ENCODE data around the gene APRT. TPM values are rescaled to one million over a fixed set of nuclear protein-coding genes. Genes with fewer than 3 reads are reported as not detected.

APRT gene
- total RNA-seq, 1 donor from 2014 or later: 87.8 TPM

GRCh38 chr16:88785106-88785924 is 26.4 kb downstream of the APRT start, which contains the start of gene PIEZO1:
PIEZO1 (minus strand) TSS chr16:88785220; CDS start chr16:88784964, 256 bp downstream.
- Histone ChIP-seq H3K27me3 (ENCODE audit: low read depth) (no peaks in the 10 kb centered on the region), H3K9me3 (no peaks in the 10 kb centered on the region), H3K36me3 (no peaks in the 10 kb centered on the region), H3K4me3 (peak within 1 kb of the TSS; percentile 71), H3K27ac (peak within 1 kb of the TSS; percentile 94), H3K4me1 (peaks cover 52% of the 10 kb centered on the region)
- TF ChIP-seq CTCF (IDR thresholded peaks at IDR 0.05): peak; percentile 93
- DNase-seq (peak; percentile 89), ATAC-seq (peak; percentile 78 to 79)
- intact Hi-C loops (cut with DNase I): no loop called here

GRCh38 chr16:88784856-88785105 is 26.9 kb downstream of the APRT start:
- H3K27ac ChIP-seq: peak overlapping the region; percentile 94
- no peaks in the 10 kb centered on the region for H3K36me3 ChIP-seq
- H3K4me1 ChIP-seq: peaks cover 52% of the 10 kb centered on the region
- ATAC-seq (peak; percentile 53 to 57), DNase-seq (no peak)
- TF ChIP-seq CTCF (IDR thresholded peaks at IDR 0.05): no peak
- H3K27me3 ChIP-seq (ENCODE audit: low read depth): no peaks in the 10 kb centered on the region
- intact Hi-C loops (cut with DNase I): no loop called here
- no peaks in the 10 kb centered on the region for H3K9me3 ChIP-seq
- H3K4me3 ChIP-seq: peak overlapping the region; percentile 71

DNA sequence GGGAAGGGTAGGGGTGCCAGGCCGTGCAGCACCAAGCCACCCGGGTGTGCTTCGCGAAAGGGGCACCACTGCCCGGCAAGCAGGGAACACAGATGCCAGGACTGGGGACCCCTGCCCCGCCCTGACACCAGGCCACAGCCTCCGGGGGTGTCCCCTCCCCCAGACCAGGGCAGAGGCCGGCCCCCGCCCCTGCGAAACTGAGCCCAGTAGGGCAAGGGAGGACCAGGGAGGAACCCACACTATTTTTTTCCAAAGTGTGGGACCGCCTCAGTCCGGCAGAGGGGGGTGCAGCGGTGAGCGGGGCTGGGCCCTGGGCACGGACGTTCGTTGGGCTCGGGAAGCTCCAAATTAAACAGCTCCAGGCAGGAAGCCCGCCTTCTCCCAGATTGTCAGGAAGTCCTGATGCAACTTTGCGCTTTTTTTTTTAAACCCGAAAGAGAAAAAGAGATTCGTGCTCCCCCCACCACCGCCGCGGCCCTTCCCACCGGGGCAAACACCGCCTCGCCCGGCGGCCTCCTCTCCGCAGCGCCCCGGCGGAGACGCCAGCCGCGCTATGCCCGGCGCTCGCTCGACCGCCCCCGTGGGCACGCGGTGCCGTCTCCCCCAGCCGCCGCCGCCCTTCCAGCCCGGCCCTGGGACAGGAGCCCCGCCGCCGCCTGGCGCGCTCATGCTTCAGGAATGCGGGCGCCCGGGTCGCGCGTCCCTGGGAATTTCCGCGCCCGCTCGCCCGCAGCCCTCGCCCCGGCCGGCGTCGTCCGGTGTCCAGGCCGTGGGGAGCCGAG is 27.5 kb downstream of the APRT start:
- Histone ChIP-seq H3K4me1 (peaks cover 54% of the 10 kb centered on the region), H3K36me3 (no peaks in the 10 kb centered on the region), H3K27ac (peak overlapping the region; percentile 94), H3K4me3 (peak overlapping the region; percentile 71), H3K27me3 (ENCODE audit: low read depth) (no peaks in the 10 kb centered on the region), H3K9me3 (no peaks in the 10 kb centered on the region)
- intact Hi-C loops (cut with DNase I): no loop called here
- peak; percentile 82 for DNase-seq
- peak; percentile 65 for TF ChIP-seq CTCF (IDR thresholded peaks at IDR 0.05)
- peak; percentile 73 to 77 for ATAC-seq

DNA sequence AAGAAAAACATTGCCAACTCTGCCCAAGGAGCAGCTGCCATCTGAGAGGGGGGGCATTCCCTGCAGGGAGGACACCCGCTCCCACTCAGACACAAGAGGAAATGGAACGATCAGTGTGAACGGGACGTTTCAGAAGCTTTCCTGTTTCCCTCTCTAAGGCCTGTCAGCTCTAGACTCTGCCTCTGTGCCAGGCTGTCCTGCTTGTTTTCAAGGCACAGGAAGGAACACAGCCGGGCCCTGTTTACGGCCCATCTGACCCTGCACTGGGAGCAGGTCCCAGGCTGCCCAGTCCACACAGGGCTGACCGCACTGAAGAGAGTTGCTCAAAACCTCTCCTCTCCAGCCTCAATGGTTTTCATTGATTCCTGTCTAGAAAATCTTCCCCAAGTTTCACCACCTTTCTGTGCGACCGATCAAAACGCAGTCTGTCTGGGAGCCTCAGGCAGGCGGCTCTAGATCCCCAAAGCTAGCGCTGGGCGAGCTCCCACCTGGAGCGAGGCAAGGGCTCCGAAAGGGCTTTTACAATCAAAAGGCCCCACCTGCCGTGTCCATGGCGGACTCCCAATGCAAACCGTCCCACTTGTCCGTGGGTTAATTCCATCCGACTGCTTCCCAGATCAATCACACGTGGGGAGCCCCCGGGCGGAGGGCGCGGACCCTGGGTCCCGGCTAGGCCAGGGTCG is 28.2 kb downstream of the APRT start:
- no peaks in the 10 kb centered on the region for H3K36me3 ChIP-seq
- no peaks in the 10 kb centered on the region for H3K27me3 ChIP-seq (ENCODE audit: low read depth)
- H3K4me1 ChIP-seq: peaks cover 62% of the 10 kb centered on the region
- no peaks in the 10 kb centered on the region for H3K9me3 ChIP-seq
- no peak for TF ChIP-seq CTCF (IDR thresholded peaks at IDR 0.05)
- ATAC-seq (peak; percentile 31 to 40), DNase-seq (peak; percentile 57)
- peak overlapping the region; percentile 71 for H3K4me3 ChIP-seq
- peak overlapping the region; percentile 94 for H3K27ac ChIP-seq
- intact Hi-C loops (cut with DNase I): no loop called here
